Peyer's patch (tissue), 4 donors: ENCODE results near the gene SLC7A14.

Source experiments
- CTCF ChIP-seq, 6 experiments: fragments of 450-650 bp in 4 of 6; fragments of 200-600 bp in 2 of 6; sonication (generic) in 1 of 6; IDR thresholded peaks; one replicate each; pipeline ENCODE4 v1.5.1; 2017 to 2019; ENCODE audit warnings: antibody characterized with exemption in 6 of 6, mild to moderate bottlenecking in 3 of 6, moderate library complexity in 1 of 6
- POLR2A ChIP-seq, 2 donors: fragments of 450-650 bp; IDR thresholded peaks; one replicate each; pipeline ENCODE4 v1.5.1; 2017; ENCODE audit warnings: antibody characterized with exemption in 2 of 2, mild to moderate bottlenecking in 2 of 2, moderate library complexity in 2 of 2

GRCh38 chr3:170428095-170428494 is 157.8 kb downstream of the SLC7A14 start:
- no peak for TF ChIP-seq CTCF (IDR thresholded peaks at IDR 0.05)
- no peak for TF ChIP-seq POLR2A (IDR thresholded peaks at IDR 0.05)
